ENCODE results near the gene EFEMP2.
"Not testable (repeated sequence)": the region's sequence is repeated elsewhere in the genome, so short reads cannot be mapped to it uniquely, and the experiment has no call there.

EFEMP2 gene

GRCh38 chr11:65900125-65900898 lies 27.7 kb upstream of the EFEMP2 start, which contains the start of gene FOSL1:
FOSL1 (minus strand) TSS chr11:65900388; CDS start chr11:65900339, 49 bp downstream.
- DNase-seq, result peak in 1 of 2 experiments; percentile 46

DNA sequence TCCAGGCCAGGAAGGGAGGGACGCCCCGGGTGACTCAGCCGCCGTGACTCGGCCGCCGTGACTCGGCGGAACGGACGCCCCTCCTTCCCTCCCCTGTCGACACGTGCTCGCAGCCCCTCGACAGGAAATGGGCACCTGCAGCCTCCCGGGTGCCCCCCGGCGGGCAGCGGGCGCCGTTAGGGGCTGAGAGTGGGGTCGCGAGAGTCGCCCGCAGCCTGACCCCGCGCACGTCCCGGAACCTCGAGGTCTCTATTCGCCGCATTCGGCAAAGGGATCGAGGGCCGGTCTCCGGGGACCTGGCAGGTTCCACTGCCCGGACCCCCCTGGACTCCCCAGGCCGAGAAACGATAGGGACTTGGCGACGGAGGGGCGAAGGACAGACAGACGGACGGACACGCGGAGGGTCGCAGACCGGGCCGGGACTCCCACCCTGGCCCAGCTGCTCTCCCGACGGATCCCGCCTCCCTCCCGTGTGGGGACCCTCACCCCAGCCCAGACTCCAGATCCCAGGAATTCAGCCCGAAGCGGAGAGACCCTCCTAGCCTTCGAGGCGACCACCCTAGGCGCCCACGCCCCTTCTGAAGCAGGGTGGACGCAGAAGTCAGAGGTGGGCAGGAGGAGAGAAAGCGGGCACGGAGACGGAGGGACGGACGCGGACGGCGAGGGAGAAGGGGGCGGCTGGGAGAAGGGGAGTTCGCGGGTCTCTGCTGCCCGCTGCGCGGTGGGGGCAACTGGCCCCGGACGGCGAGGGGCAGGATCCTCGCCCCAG lies 26.9 kb upstream of the EFEMP2 start:
- DNase-seq, result no peak

- no peak for DNase-seq
These were observed 26.2 kb upstream of the EFEMP2 start for GRCh38 chr11:65898656-65899355.

- no peak for DNase-seq
These were observed 24.4 kb upstream of the EFEMP2 start for GRCh38 chr11:65897020-65897471.

GRCh38 chr11:65896034-65896999 lies 23.7 kb upstream of the EFEMP2 start:
- DNase-seq, result no peak

- DNase-seq, result no peak
These were observed 22.9 kb upstream of the EFEMP2 start for GRCh38 chr11:65895482-65895981.

DNA sequence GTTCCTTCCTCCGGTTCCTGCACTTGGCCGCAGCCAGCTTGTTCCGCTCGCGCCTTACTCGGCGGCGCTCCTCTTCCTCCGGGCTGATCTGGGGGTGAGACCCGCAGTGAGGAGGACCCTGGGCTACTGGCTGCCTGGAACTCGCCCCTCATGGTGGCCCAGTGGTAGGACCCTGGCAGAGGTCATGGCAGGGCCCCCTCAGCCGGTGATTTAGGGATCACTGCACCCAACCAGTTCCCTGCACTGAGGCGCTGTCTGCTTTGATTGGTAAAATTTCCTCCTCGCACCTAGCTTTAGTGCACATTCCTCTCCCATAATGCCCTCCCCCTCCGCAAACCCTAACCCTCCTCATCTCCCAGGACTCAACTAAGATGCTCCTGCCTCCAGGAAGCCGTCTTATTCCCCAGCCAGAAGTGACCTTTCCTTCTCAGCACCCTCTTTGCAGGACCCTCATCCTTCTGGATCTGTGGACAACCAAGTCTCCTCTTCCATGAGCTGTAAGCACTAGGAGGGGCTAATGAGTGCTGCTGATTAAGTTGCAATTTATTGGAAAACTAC lies 21.5 kb upstream of the EFEMP2 start:
- no peak for DNase-seq

GRCh38 chr11:65892661-65893317 lies 20.2 kb upstream of the EFEMP2 start:
- no peak for DNase-seq

DNA sequence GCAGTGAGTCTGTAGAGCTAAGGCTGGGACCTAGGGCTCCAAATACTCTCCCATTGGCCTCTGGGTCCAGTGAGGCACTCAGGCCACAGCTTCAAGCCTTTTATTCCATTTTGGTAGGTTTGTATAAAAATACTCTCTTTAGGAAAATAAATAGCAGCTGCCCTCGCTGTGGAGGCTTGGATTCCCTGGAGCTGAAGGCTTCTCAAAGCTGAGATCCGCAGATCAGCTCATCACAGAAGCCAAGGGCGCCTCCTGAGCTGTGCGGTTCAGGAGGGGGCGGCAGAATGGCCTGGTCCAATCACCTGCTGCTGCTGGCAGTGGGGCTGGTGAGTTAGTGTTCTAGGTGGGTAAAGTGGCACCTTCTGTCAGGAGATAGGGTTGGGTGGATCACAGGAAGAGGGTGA lies 19.5 kb upstream of the EFEMP2 start:
- not testable (repeated sequence) for DNase-seq

DNA sequence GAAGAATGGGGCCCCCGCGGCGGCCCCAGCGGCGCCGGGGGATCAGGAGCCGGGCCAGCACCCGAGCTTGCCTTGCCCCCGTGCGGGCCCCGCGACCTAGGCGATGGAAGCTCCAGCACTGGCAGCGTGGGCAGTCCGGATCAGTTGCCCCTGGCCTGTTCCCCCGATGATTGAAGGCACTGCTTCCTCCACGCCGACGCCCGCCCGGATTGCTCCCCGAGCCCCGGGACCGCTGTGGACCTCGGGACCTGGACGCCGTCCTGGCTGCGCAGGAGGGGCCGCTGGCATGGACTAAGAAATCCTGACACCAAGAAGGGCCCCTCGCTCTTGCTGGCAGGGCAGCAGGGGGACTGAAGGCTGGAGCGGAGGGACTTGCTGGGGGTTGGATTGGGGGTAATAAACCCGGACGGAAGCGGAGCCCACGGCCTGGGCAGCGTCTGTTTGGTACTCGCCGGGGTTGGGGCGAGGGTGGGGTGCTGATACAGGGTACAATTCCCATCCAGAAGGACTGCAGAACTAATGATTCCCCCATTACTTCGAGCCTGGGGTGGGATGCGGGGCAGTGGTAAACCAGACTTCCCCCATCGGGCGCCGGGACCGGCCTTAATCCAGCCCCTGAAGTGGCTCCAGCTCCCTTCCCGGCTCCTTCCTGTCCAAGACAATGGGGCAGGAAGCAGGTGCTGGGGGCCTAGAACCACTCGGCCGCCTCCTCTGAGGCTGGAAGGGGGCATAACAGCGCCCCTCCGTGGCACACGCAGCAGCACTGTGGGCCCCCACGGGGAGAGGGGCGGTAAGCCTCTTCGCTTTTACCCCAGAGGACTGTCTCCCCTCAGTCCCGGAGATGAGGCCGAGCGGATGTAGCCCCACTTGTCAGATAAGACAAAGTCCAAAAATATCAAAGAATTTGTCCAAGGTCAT lies 18.9 kb upstream of the EFEMP2 start:
- DNase-seq, result no peak

DNA sequence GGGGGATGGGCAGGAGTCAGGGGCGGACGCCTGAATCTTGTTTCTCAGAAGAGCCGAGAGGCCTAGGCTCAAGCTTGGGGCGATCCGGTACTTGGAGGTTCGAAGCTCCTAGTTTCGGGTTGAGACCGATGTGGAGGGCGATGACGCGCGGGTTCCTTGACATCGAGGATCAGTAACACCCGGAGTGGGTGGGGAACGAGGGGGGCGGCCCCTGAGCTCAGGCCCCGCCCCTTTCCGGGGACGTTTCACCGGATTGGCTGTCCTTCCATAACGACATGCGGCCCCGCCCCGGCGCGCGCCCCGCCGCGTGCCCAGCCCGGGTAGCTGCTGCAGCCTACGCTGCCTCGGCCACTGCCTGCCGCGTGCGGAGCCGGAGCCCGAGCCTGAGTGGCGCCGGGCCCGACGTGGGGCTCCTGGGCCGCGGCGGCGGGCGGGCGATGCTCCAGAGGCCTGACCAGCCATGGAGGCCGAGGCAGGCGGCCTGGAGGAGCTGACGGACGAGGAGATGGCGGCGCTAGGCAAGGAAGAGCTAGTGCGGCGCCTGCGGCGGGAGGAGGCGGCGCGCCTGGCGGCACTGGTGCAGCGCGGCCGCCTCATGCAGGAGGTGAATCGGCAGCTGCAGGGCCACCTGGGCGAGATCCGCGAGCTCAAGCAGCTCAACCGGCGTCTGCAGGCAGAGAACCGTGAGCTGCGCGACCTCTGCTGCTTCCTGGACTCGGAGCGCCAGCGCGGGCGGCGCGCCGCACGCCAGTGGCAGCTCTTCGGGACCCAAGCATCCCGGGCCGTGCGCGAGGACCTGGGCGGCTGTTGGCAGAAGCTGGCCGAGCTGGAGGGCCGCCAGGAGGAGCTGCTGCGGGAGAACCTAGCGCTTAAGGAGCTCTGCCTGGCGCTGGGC lies 18.0 kb upstream of the EFEMP2 start, which contains the start of gene CCDC85B:
TSS of gene CCDC85B (plus strand) at position 350 of the 895 bp plus-strand sequence. CDS start at position 461, 111 bp downstream.
- peak; percentile 93 to 99 for DNase-seq

GRCh38 chr11:65888163-65888814 lies 15.7 kb upstream of the EFEMP2 start, which contains the start of gene FIBP:
FIBP (minus strand) TSS chr11:65888471; CDS start chr11:65888418, 53 bp downstream.
- DNase-seq, result peak; percentile 95 to 98

GRCh38 chr11:65887723-65888162 lies 15.1 kb upstream of the EFEMP2 start:
- DNase-seq, result no peak

- no peak for DNase-seq
These were observed 14.5 kb upstream of the EFEMP2 start for GRCh38 chr11:65886826-65887722.

DNA sequence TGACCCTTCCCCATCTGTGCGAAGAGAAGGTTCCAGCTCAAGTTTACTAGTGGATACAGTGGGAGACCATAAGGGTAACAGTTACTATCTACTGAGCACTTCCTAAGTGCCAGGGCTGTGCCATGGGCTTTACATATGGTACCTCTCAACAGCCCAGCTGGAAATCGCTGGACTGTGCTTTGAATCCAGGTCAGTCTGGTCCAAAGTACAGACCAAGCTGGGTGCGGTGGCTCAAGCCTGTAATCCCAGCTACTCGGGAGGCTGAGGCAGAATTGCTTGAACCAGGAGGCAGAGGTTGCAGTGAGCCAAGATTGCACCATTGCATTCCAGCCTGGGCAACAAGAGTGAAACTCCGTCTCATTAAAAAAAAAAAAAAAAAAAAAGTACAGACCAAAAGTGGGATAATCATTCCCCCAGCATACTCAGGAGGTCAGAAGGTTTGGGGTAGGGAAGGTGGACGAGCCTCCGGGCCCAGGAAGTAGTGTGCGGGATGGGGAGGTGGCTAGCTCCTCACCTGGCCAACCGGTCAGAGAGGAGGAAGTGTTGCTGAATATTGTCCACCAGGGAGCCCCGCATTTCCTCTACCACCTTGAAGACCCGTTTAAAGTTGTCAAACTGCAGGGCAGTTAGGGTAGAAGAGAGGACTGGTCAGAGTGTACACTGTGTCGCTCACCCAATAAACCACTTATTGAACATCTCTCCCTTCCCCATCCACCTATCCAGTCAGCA lies 13.4 kb upstream of the EFEMP2 start:
- no peak for DNase-seq

DNA sequence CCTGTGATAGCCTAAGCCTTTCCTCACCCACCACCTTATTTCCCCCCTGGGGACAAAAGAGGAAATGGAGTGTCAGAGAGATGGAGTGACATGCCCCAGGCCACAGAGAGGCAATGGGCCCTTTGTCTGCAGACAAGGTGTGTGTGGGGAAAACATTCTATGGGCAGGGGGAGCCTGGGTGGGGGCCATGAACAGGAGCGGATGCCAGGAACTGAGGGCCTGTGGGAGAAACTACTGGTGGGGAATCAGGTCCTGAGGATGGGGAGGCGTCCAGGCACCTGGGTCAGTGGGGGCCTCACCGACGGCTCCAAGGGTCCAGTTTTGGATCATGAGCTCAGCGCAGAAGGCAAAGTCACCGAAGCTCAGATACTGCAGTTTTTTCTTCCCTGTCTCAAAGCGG lies 12.6 kb upstream of the EFEMP2 start:
- no peak for DNase-seq
